Measurements from ENCODE around the gene TNFRSF25.

DNA sequence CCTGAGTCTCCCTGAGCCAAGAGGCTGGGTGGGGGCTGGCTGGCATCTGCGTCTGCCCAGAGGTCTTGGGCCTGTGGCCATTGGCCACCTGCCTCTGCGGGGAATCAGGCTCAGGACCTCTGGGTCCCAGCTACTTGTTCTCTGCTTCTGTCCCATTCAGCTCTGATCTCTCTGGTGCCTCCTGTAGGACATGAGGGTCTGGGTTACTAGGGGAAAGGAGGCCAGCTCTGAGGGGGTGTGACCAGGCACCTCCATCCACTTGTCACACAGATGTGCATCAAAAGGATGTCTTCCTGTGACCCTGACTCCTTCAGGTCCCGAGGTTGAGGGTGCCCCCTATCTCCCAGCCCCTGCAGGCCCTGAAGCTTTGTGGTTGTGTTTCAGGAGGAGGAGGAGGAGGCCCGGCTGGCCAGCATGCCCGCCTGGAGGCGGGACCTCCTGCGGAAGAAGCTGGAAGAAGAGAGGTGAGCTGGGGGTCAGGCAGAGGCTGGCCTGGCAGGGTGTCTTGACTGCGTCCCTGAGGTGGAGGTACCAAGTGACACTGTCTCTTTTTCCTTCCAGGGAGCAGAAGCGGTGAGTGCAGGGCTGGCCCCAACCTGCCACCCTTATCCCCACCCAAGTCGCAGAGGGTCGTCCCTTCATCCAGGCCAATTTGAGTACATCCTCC is 9.0 kb downstream of the TNFRSF25 start:
- TF ChIP-seq, protein P1, sequence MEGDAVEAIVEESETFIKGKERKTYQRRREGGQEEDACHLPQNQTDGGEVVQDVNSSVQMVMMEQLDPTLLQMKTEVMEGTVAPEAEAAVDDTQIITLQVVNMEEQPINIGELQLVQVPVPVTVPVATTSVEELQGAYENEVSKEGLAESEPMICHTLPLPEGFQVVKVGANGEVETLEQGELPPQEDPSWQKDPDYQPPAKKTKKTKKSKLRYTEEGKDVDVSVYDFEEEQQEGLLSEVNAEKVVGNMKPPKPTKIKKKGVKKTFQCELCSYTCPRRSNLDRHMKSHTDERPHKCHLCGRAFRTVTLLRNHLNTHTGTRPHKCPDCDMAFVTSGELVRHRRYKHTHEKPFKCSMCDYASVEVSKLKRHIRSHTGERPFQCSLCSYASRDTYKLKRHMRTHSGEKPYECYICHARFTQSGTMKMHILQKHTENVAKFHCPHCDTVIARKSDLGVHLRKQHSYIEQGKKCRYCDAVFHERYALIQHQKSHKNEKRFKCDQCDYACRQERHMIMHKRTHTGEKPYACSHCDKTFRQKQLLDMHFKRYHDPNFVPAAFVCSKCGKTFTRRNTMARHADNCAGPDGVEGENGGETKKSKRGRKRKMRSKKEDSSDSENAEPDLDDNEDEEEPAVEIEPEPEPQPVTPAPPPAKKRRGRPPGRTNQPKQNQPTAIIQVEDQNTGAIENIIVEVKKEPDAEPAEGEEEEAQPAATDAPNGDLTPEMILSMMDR (IDR thresholded peaks at IDR 0.05 in 4 of 5, conservative IDR thresholded peaks at IDR 0.05 in 1 of 5), result no peak
- TF ChIP-seq POLR2A (IDR thresholded peaks at IDR 0.05), result no peak

Measured in gastrocnemius medialis (tissue), 4 donors.